Subcutaneous abdominal adipose tissue (tissue), 5 donors: ENCODE data around the gene DEGS1.
A peak's percentile ranks its signal among the peaks of the same experiment; 100 is the strongest.

Experiments used
- H3K27ac ChIP-seq: one replicate; pipeline ENCODE4 v1.7.0; 2013; ENCODE audit warnings: low read depth, mild to moderate bottlenecking, inconsistent platforms, low read length, moderate library complexity
- H3K27me3 ChIP-seq, 5 donors: one replicate each; pipeline ENCODE4 v1.7.0; 2013; ENCODE audit warnings: low read length in 5 of 5, inconsistent platforms in 1 of 5; ENCODE audit not compliant: control insufficient read depth in 5 of 5, insufficient read depth in 4 of 5
- H3K36me3 ChIP-seq, 5 donors: one replicate each; pipeline ENCODE4 v1.7.0; 2013; ENCODE audit warnings: low read length in 5 of 5; ENCODE audit not compliant: control insufficient read depth in 5 of 5, insufficient read depth in 5 of 5
- H3K4me1 ChIP-seq, 5 donors: one replicate each; pipeline ENCODE4 v1.7.0; 2013; ENCODE audit warnings: low read length in 5 of 5, mild to moderate bottlenecking in 3 of 5, moderate library complexity in 1 of 5; ENCODE audit not compliant: control insufficient read depth in 5 of 5, insufficient read depth in 5 of 5
- H3K4me3 ChIP-seq, 5 donors: one replicate each; pipeline ENCODE4 v1.7.0; 2013; ENCODE audit warnings: low read length in 5 of 5, low read depth in 1 of 5
- H3K9ac ChIP-seq, 5 donors: one replicate each; pipeline ENCODE4 v1.7.0; 2013; ENCODE audit warnings: low read length in 5 of 5, mild to moderate bottlenecking in 4 of 5, moderate library complexity in 3 of 5
- H3K9me3 ChIP-seq, 5 donors: one replicate each; pipeline ENCODE4 v1.7.0; 2013; ENCODE audit warnings: low read length in 5 of 5; ENCODE audit not compliant: control insufficient read depth in 5 of 5
- donor health status: healthy.
- donor health status: healthy.
- donor health status: healthy.
- donor health status: healthy.
- donor health status: healthy.

The DEGS1 gene

GRCh38 chr1:224182866-224183590 lies at the start of gene DEGS1:
DEGS1 (plus strand) TSS chr1:224183240; CDS start chr1:224183337, 97 bp downstream.
- peaks cover 0 to 2% (median 0%) of the 10 kb centered on the region in 5 donors for H3K36me3 ChIP-seq
- H3K27me3 ChIP-seq = no peaks in the 10 kb centered on the region
- peak within 1 kb of the TSS; percentile 87 to 89 (median 88) for H3K4me3 ChIP-seq
- peak within 1 kb of the TSS; percentile 98 for H3K27ac ChIP-seq
- H3K9ac ChIP-seq = peak within 1 kb of the TSS; percentile 75 to 98 (median 95)
- peaks cover 3 to 29% (median 23%) of the 10 kb centered on the region in 5 donors for H3K4me1 ChIP-seq
- no peaks in the 10 kb centered on the region for H3K9me3 ChIP-seq

DNA sequence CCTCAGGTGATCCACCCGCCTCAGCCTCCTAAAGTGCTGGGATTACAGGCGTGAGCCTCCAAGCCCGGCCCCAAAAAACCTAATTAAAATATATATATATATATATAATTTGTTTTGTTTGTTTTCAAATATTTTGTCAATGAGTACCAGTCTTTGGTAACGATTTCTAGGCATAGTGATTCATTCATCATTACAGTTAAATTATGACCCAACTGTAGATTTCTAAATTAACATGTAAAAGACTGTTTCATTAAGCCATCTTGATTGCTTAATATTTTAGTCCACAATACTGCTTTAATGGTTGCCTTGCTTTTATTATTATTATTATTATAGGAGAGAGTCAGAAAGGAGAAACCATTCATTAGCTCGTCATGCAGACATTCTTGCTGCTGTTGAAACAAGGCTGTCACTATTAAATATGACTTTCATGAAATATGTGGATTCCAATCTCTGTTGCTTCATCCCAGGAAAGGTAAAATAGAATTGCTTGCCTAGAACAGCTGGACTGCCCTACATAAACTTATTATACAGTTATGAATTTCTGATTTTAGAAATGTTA lies 49.2 kb upstream of the DEGS1 start:
- Histone ChIP-seq H3K4me3 (no peak overlapping the region), H3K27me3 (no peaks in the 10 kb centered on the region), H3K27ac (no peak overlapping the region), H3K9me3 (no peaks in the 10 kb centered on the region), H3K36me3 (peaks cover 21 to 50% (median 34%) of the 10 kb centered on the region in 5 donors), H3K4me1 (no peaks in the 10 kb centered on the region), H3K9ac (no peak overlapping the region)

- no peaks in the 10 kb centered on the region for H3K27me3 ChIP-seq
- H3K36me3 ChIP-seq = peaks cover 7 to 42% (median 22%) of the 10 kb centered on the region in 5 donors
- H3K27ac ChIP-seq = no peak overlapping the region
- no peak overlapping the region for H3K9ac ChIP-seq
- H3K4me3 ChIP-seq = no peak overlapping the region
- H3K9me3 ChIP-seq = no peaks in the 10 kb centered on the region
- H3K4me1 ChIP-seq = peaks cover 0 to 4% (median 0%) of the 10 kb centered on the region in 5 donors
These were observed 45.5 kb upstream of the DEGS1 start for GRCh38 chr1:224137518-224137917.

DNA sequence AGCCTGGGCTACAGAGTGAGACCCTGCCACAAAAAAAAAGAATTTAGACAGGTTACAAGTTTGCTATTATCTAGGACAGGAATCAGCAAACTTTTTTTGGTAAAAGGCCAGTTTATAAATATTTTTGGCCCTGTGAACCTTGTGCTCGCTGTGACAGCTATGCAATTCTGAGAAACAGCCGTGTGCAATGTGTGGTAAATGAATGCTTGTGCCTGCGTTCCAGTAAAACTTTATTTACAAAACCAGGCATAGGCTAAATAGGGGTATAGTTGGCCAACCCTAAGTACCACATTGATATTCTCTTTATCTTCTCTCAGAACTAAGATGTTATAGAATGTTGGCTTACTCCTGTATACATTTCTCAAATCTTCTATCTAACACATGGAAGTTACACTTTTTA lies 44.8 kb upstream of the DEGS1 start:
- H3K27me3 ChIP-seq = no peaks in the 10 kb centered on the region
- peaks cover 3 to 37% (median 17%) of the 10 kb centered on the region in 5 donors for H3K36me3 ChIP-seq
- no peak overlapping the region for H3K9ac ChIP-seq
- no peak overlapping the region for H3K4me3 ChIP-seq
- H3K9me3 ChIP-seq = no peaks in the 10 kb centered on the region
- peaks cover 0 to 4% (median 0%) of the 10 kb centered on the region in 5 donors for H3K4me1 ChIP-seq
- no peak overlapping the region for H3K27ac ChIP-seq

- no peak overlapping the region for H3K9ac ChIP-seq
- H3K27ac ChIP-seq = no peak overlapping the region
- peaks cover 3 to 27% (median 14%) of the 10 kb centered on the region in 5 donors for H3K36me3 ChIP-seq
- H3K27me3 ChIP-seq = no peaks in the 10 kb centered on the region
- H3K9me3 ChIP-seq = no peaks in the 10 kb centered on the region
- H3K4me1 ChIP-seq = peaks cover 0 to 4% (median 0%) of the 10 kb centered on the region in 5 donors
- H3K4me3 ChIP-seq = no peak overlapping the region
These were observed 41.3 kb upstream of the DEGS1 start for GRCh38 chr1:224141693-224142092.

GRCh38 chr1:224149709-224150108 lies 33.3 kb upstream of the DEGS1 start:
- H3K9ac ChIP-seq = no peak overlapping the region
- no peak overlapping the region for H3K27ac ChIP-seq
- H3K36me3 ChIP-seq = peaks cover 0 to 14% (median 5%) of the 10 kb centered on the region in 5 donors
- H3K27me3 ChIP-seq = no peaks in the 10 kb centered on the region
- no peak overlapping the region for H3K4me3 ChIP-seq
- H3K9me3 ChIP-seq = no peaks in the 10 kb centered on the region
- no peaks in the 10 kb centered on the region for H3K4me1 ChIP-seq

DNA sequence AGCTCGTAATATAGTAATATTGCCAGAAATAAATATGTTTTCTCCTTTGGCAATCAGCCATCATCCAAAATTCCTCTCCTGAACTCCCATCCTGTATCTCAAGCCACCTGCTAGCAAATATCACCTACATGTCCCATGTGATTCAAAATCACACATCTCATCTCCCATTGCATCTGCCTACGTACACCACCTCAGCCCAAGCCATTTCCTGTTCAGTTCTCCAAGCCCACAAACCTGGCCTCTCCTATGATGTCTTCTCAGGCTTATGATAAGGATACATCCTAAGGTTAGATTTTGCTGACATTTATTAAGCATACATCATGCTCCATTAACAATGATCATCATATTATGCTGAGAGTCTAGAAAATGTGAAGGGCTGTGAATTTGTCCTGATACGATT lies 31.9 kb upstream of the DEGS1 start:
- Histone ChIP-seq H3K9ac (no peak overlapping the region), H3K36me3 (peaks cover 6 to 18% (median 10%) of the 10 kb centered on the region in 5 donors)

GRCh38 chr1:224157316-224157715 lies 25.7 kb upstream of the DEGS1 start:
- H3K27ac ChIP-seq = no peak overlapping the region
- H3K4me3 ChIP-seq = no peak overlapping the region
- no peaks in the 10 kb centered on the region for H3K4me1 ChIP-seq
- H3K9ac ChIP-seq = no peak overlapping the region
- H3K36me3 ChIP-seq = peaks cover 35 to 58% (median 49%) of the 10 kb centered on the region in 5 donors
- no peaks in the 10 kb centered on the region for H3K9me3 ChIP-seq
- no peaks in the 10 kb centered on the region for H3K27me3 ChIP-seq

More for the DNA sequence above, 31.9 kb upstream of the DEGS1 start:
- Histone ChIP-seq H3K27me3 (no peaks in the 10 kb centered on the region), H3K4me3 (no peak overlapping the region), H3K27ac (no peak overlapping the region), H3K9me3 (no peaks in the 10 kb centered on the region), H3K4me1 (no peaks in the 10 kb centered on the region)

DNA sequence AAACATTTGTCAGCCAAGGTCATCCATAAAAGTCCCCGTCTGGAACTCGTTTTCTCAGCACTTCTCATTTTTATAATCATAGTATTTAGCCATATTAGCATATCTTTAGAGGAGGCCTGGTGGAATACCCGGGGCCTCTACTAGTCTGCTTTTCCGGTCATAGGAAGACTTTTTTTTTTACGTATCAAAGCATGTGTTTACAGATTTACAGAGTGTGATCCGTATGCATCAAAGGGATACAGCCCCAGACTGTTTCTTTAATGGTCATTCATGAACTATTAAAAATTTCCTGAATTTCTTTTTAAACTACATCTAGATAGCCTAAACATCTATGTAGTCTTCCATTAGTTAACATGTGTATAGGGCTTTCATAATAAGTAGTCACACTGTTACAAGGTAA lies 23.5 kb upstream of the DEGS1 start:
- H3K27me3 ChIP-seq = no peaks in the 10 kb centered on the region
- H3K9ac ChIP-seq = no peak overlapping the region
- no peaks in the 10 kb centered on the region for H3K9me3 ChIP-seq
- no peak overlapping the region for H3K27ac ChIP-seq
- no peak overlapping the region for H3K4me3 ChIP-seq
- no peaks in the 10 kb centered on the region for H3K4me1 ChIP-seq
- peaks cover 31 to 52% (median 42%) of the 10 kb centered on the region in 5 donors for H3K36me3 ChIP-seq

DNA sequence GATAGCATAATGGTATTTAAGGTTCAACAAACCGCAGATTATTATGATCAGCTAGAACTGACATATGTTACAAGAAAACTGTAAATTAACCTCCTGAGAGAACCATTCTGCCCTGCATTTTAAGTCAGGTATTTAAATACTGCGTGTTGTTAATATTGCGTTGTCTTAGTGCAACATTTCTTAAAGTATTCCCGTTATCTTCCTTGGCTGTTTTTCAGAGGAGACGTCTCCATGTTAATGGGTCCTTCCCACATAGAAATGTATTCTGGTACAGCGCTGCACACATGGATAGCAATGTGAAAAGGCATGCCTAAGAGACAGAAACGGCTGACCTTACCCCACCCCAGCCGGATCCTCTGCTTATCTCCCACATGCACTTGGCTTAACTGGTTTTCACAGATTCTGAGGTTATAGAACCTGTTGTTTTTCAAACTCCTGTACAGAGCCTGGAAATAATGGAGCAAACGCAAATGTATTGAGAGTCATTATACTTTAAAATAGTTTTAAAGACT lies 22.8 kb upstream of the DEGS1 start:
- no peaks in the 10 kb centered on the region for H3K9me3 ChIP-seq
- H3K36me3 ChIP-seq = peaks cover 31 to 52% (median 42%) of the 10 kb centered on the region in 5 donors
- no peaks in the 10 kb centered on the region for H3K4me1 ChIP-seq
- no peak overlapping the region for H3K27ac ChIP-seq
- H3K27me3 ChIP-seq = no peaks in the 10 kb centered on the region
- H3K9ac ChIP-seq = no peak overlapping the region
- no peak overlapping the region for H3K4me3 ChIP-seq
